GM21717 (cell line): ENCODE results near the gene SH2D3C.
A peak's percentile ranks its signal among the peaks of the same experiment; 100 is the strongest.

Source experiments
- ATAC-seq: cut with Tn5 transposase; IDR thresholded peaks from one replicate; pipeline ENCODE4 v1.9.1; 2021; ENCODE audit warnings: mild to moderate bottlenecking, moderate library complexity; ENCODE audit not compliant: unreplicated experiment

Gene SH2D3C

GRCh38 chr9:127700594-127701255 is 77.7 kb downstream of the SH2D3C start:
- ATAC-seq = no peak

- ATAC-seq = no peak
Measured at GRCh38 chr9:127700140-127700539, 78.3 kb downstream of the SH2D3C start.

- peak; percentile 85 for ATAC-seq
Measured at GRCh38 chr9:127698985-127699670, 79.3 kb downstream of the SH2D3C start.

- no peak for ATAC-seq
Measured at GRCh38 chr9:127698386-127698785, 80.1 kb downstream of the SH2D3C start.

- no peak for ATAC-seq
Measured at GRCh38 chr9:127697575-127697974, 80.9 kb downstream of the SH2D3C start.

GRCh38 chr9:127694890-127695720 is 83.4 kb downstream of the SH2D3C start:
- ATAC-seq = no peak

GRCh38 chr9:127693697-127694096 is 84.8 kb downstream of the SH2D3C start:
- no peak for ATAC-seq

- no peak for ATAC-seq
Measured at GRCh38 chr9:127693143-127693542, 85.3 kb downstream of the SH2D3C start.

- ATAC-seq = no peak
Measured at GRCh38 chr9:127692071-127692470, 86.4 kb downstream of the SH2D3C start.

- ATAC-seq = no peak
Measured at GRCh38 chr9:127690735-127691134, 87.7 kb downstream of the SH2D3C start.

- ATAC-seq = no peak
Measured at GRCh38 chr9:127689329-127690000, 89.0 kb downstream of the SH2D3C start.
